ENCODE results near the gene TCEAL3.
A peak's percentile ranks its signal among the peaks of the same experiment; 100 is the strongest.
"Not testable (repeated sequence)": the region's sequence is repeated elsewhere in the genome, so short reads cannot be mapped to it uniquely, and the experiment has no call there.

Gene TCEAL3

DNA sequence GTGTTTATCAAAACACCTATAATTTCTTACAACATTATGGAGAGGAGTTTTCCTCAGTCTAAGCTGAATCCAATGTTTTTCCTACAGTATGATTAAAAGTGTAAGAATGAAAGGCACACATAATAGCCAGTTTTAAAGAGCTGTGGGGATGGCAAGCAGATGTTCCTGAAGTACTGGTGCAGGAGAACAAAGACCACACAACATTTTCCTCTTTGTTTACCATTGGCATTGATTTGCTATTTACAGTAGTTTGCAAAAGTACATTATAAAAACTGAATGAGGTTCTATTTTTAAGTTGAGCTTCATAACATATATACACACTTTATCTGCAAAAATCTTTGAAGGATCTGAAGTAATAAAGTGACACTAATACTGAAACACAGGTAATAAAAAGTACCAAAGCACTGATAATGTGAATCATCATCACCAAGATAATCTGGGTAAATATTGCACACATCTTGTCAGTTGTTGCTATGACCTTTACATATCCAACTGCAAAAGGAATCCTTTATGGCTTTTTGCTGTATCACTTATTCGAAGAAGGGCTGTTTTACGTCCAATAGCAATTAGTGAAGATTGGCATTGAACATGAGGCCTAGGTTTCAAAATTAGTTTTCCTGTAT lies 43.5 kb downstream of the TCEAL3 start:
- H3K4me3 ChIP-seq (ENCODE audit: low read depth, low read length), result no peak overlapping the region
- in situ Hi-C loops (cut with HindIII; ENCODE audit: low sequenced_read_pairs), result no loop called here
- TF ChIP-seq, protein P1, sequence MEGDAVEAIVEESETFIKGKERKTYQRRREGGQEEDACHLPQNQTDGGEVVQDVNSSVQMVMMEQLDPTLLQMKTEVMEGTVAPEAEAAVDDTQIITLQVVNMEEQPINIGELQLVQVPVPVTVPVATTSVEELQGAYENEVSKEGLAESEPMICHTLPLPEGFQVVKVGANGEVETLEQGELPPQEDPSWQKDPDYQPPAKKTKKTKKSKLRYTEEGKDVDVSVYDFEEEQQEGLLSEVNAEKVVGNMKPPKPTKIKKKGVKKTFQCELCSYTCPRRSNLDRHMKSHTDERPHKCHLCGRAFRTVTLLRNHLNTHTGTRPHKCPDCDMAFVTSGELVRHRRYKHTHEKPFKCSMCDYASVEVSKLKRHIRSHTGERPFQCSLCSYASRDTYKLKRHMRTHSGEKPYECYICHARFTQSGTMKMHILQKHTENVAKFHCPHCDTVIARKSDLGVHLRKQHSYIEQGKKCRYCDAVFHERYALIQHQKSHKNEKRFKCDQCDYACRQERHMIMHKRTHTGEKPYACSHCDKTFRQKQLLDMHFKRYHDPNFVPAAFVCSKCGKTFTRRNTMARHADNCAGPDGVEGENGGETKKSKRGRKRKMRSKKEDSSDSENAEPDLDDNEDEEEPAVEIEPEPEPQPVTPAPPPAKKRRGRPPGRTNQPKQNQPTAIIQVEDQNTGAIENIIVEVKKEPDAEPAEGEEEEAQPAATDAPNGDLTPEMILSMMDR (IDR thresholded peaks at IDR 0.05; ENCODE audit: low read depth, low read length), result no peak
- DNase-seq (ENCODE audit: low read depth, low spot score), result no peak

DNA sequence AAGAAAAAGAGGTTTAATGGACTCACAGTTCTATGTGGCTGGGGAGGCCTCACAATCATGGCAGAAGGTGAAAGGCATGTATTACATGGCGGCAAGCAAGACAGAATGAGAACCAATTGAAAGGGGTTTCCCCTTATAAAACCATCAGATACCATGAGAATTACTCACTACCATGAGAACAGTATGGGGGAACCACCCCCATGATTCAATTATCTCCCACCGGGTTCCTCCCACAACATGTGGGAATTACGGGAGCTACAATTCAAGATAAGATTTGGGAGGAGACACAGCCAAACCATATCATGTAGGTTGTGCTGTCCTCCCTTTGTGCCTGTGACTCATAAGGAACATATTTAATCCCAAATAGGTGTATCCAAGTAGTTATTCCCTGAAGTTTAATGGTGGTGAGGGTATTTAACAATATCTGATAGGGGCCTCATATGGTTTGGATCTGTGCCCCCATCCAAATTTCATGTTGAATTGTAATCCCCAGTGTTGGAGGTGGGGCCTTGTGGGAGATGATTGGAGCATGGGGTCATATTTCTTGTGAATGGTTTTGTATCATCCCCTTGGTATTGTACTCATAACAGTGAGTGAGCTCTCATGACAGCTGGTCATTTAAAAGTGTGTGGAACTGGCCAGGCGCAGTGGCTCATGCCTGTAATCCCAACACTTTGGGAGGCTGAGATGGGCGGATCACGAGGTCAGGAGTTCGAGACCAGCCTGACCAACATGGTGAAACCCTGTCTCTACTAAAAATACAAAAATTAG lies 47.7 kb downstream of the TCEAL3 start:
- in situ Hi-C loops (cut with HindIII; ENCODE audit: low sequenced_read_pairs); DNase-seq (ENCODE audit: low read depth, low spot score); H3K4me3 ChIP-seq (ENCODE audit: low read depth, low read length): not testable (repeated sequence)

DNA sequence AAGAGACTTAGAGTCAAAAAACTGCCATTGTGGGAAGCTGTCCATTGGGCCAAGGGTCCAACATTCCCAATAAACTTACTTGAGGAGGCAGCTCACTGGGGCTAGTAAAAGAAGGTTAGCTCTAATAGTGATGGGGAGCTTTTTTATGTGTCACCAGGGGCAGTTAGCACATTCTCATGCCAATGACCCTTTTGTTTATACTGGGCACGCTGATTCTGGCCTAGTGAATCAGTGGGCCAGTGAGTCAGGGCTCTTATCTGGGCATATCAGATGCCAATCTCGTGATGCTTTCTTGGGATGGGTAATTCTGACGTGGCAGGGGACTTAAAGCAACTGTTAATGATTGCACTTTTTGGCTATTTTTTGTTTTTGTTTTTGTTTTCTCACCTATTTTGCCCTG lies 48.9 kb downstream of the TCEAL3 start:
- no peak overlapping the region for H3K4me3 ChIP-seq (ENCODE audit: low read depth, low read length)
- in situ Hi-C loops (cut with HindIII; ENCODE audit: low sequenced_read_pairs), result no loop called here
- peak; percentile 45 for DNase-seq (ENCODE audit: low read depth, low spot score)

DNA sequence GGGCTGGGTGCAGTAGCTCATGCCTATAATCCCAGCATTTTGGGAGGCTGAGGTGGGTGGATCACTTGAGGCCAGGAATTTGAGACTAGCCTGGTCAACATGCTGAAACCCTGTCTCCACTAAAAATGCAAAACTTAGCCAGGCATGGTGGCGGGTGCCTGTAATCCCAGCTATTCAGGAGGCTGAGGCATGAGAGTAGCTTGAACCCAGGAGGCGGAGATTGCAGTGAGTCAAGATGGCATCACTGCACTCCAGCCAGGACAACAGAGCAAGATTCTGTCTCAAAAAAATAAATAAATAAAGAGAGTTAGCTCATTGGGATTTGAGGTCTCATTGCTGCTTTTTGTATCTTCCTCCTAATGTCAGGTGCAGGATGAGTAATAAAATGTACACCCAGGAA lies 49.3 kb downstream of the TCEAL3 start:
- in situ Hi-C loops (cut with HindIII; ENCODE audit: low sequenced_read_pairs), result not testable (repeated sequence)

More for the DNA sequence above, 48.9 kb downstream of the TCEAL3 start:
- TF ChIP-seq, protein P1 (IDR thresholded peaks at IDR 0.05; ENCODE audit: low read depth, low read length), result no peak

DNA sequence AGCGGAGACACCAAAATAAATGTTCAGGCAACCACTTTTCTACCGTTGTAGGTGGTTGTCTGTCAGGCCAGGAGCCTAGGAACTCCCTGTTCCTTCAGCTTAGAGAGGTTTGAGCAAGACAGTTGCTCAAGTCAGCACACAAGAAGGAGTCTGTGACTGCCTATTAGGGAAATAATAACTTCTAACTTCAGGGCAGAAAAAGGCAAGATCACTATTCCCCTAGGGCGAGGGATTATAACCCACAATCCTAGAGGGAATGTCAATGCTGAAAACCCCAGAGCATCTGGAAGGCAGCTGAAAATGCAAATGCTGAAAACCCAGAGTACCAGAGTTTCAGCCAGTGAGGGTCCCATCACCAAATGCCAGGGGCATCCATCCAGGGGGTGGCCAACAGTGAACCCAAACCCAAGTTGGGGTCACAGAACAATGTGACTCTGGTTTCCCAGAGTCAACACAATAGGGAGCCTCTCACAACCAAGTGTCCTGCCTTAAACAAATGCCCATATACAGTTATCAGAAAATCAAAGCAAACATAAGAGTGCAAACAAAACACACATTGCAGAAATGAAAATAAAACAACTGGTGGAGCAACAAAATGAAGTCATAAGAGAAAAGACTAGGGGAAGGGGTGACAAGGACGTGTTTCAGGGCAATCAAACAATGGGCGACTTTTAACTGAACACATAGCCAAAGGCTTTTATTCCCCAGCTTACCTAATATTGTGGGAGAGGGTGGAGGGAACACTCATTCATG lies 51.1 kb downstream of the TCEAL3 start:
- no peak overlapping the region for H3K4me3 ChIP-seq (ENCODE audit: low read depth, low read length)
- in situ Hi-C loops (cut with HindIII; ENCODE audit: low sequenced_read_pairs), result no loop called here
- no peak for DNase-seq (ENCODE audit: low read depth, low spot score)
- TF ChIP-seq, protein P1 (IDR thresholded peaks at IDR 0.05; ENCODE audit: low read depth, low read length), result no peak

More for the DNA sequence above, 49.3 kb downstream of the TCEAL3 start:
- DNase-seq (ENCODE audit: low read depth, low spot score); H3K4me3 ChIP-seq (ENCODE audit: low read depth, low read length): not testable (repeated sequence)

DNA sequence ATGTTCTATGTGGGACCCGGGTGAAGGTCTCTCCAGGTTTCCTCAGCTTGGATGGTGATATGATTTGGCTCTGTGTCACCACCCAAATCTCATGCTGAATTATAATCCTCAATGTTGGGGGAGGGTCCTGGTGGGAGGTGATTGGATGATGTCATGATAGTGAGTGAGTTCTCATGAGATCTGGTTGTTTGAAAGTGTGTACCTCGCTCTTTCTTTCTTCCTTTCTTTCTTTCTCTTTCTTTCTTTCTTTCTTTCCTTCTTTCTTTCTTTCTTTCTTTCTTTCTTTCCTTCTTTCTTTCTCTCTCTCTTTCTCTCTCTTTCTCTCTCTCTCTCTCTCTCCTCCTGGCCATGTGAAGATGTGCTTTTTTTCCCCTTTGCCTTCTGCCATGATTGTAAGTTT lies 51.7 kb downstream of the TCEAL3 start:
- in situ Hi-C loops (cut with HindIII; ENCODE audit: low sequenced_read_pairs); DNase-seq (ENCODE audit: low read depth, low spot score); H3K4me3 ChIP-seq (ENCODE audit: low read depth, low read length): not testable (repeated sequence)

All from astrocyte of the spinal cord (primary cell).